Measurements from ENCODE around the gene IL10. TPM values are rescaled to one million over a fixed set of nuclear protein-coding genes. Genes with fewer than 3 reads are reported as not detected.

Gene IL10
- total RNA-seq (1 to 10 TPM in 3 of 4 donors, under 1 TPM in 1; 0.59 to 5.9 (median 1.3) TPM), polyA plus RNA-seq (0.75 TPM)
- long read RNA-seq, donor 1, partial matches to known transcripts, result 0 of 1 reads
- long read RNA-seq, donor 1, other reads (novel, unspliced or antisense), result 0 of 1 reads
- long read RNA-seq, donor 2, result 0 reads
- long read RNA-seq, donor 3, partial matches to known transcripts, result 0 of 9 reads
- long read RNA-seq, donor 3, other reads (novel, unspliced or antisense), result 2 of 9 reads
- long read RNA-seq, donor 4, result 0 reads

DNA sequence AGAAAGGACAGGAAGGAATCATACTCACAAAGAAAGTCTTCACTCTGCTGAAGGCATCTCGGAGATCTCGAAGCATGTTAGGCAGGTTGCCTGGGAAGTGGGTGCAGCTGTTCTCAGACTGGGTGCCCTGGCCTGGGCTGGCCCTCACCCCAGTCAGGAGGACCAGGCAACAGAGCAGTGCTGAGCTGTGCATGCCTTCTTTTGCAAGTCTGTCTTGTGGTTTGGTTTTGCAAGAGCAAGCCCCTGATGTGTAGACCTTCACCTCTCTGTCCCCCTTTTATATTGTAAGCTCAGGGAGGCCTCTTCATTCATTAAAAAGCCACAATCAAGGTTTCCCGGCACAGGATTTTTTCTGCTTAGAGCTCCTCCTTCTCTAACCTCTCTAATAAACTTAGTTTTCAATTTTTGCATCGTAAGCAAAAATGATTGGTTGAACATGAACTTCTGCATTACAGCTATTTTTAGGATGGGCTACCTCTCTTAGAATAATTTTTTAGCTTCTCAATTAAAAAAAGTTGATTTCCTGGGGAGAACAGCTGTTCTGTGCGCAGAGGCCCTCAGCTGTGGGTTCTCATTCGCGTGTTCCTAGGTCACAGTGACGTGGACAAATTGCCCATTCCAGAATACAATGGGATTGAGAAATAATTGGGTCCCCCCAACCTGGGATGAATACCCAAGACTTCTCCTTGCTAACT lies at the start of gene IL10:
Gene IL10, minus strand, starts transcription at position 252 of the 695 bp plus-strand sequence. Its CDS starts 59 bp downstream, at position 193.
- Histone ChIP-seq H3K4me3 (ENCODE audit: low read length) (no peak within 1 kb of the TSS), H3K27me3 (ENCODE audit: control insufficient read depth, insufficient read depth) (no peaks in the 10 kb centered on the region), H3K4me1 (ENCODE audit: control insufficient read depth, insufficient read depth, low read length) (no peaks in the 10 kb centered on the region), H3K9me3 (ENCODE audit: control insufficient read depth, low read length) (no peaks in the 10 kb centered on the region), H3K27ac (ENCODE audit: low read length) (no peak within 1 kb of the TSS)
- 76% methylated on average over 8 of the region's 8 CpGs for WGBS
- DNase-seq (peak in 2 of 3 donors; percentile 29 to 60), ATAC-seq (peak; percentile 49 to 63)
- intact Hi-C loops (cut with DNase I), result no loop called here

DNA sequence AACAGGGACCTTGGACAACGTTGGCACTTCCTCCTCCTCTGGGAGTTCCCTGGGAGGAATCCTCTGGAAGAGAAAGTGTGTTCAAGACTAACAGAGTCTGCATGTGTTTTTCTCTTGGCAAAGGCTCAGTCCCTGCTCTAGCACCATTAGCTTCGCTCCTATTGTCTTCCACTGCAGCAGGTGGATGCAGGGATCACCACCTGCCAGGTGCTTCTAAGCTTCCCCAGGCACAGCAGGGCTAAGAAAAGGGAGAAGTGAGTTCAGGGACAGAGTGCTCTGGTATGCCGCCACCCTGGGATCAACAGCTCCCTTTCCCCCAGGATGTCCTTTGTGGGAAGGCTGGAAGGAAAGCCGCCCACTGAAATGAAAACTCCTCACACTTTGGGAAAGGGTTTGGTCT lies 49.2 kb upstream of the IL10 start:
- H3K27me3 ChIP-seq (ENCODE audit: control insufficient read depth, insufficient read depth), result no peaks in the 10 kb centered on the region
- peaks cover 2% of the 10 kb centered on the region for H3K4me1 ChIP-seq (ENCODE audit: control insufficient read depth, insufficient read depth, low read length)
- no peak overlapping the region for H3K27ac ChIP-seq (ENCODE audit: low read length)
- no peaks in the 10 kb centered on the region for H3K9me3 ChIP-seq (ENCODE audit: control insufficient read depth, low read length)
- DNase-seq (no peak), ATAC-seq (no peak)
- intact Hi-C loops (cut with DNase I), result no loop called here
- no peak overlapping the region for H3K4me3 ChIP-seq (ENCODE audit: low read length)
- 79% methylated on average over 4 of the region's 4 CpGs for WGBS

DNA sequence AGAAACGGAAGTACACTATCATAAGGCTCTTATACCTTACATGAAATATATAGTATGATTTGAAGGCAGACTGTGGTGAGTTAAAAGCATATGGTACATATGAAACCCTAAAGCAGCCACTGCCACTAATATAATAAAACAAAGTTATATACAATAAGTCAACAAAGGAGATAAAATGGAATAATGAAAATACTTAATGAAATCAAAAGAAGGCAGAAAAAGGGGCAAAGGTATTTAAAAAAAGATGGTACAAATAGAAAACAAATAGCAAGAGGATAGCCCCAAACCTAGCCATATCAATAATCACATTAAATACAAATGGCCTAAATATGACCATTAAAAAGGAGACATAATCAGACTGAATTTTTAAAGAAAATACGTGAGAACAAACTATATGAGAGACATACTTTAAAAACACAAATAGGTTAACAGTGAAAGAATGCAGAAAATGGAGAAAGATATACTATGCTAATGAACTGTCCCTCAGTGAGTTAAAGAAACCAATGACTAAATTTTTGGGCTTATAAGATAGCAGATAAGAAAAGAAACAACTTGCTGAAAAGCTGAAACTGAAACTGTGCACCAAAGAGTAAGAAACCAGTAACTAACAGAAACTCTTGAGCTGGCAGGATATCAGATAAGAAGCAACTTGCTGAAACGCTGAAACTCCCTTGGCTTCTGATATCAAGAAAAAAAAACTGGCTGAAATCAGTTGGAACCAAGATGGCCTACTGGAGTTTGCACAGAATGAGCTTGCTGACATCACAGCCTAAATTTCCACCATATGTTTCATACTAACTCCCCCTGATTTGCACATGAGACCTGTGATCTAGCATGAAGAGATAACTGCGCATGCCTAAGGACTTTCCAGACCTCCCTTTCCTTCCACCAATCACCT lies 44.3 kb upstream of the IL10 start:
- Histone ChIP-seq H3K4me1 (ENCODE audit: control insufficient read depth, insufficient read depth, low read length) (peaks cover 2% of the 10 kb centered on the region), H3K27me3 (ENCODE audit: control insufficient read depth, insufficient read depth) (no peaks in the 10 kb centered on the region), H3K27ac (ENCODE audit: low read length) (no peak overlapping the region), H3K9me3 (ENCODE audit: control insufficient read depth, low read length) (peaks cover 4% of the 10 kb centered on the region), H3K4me3 (ENCODE audit: low read length) (no peak overlapping the region)
- WGBS, result 60% methylated on average over 4 of the region's 4 CpGs
- peak in 1 of 2 donors; percentile 45 for ATAC-seq
- no peak for DNase-seq
- intact Hi-C loops (cut with DNase I), result no loop called here

DNA sequence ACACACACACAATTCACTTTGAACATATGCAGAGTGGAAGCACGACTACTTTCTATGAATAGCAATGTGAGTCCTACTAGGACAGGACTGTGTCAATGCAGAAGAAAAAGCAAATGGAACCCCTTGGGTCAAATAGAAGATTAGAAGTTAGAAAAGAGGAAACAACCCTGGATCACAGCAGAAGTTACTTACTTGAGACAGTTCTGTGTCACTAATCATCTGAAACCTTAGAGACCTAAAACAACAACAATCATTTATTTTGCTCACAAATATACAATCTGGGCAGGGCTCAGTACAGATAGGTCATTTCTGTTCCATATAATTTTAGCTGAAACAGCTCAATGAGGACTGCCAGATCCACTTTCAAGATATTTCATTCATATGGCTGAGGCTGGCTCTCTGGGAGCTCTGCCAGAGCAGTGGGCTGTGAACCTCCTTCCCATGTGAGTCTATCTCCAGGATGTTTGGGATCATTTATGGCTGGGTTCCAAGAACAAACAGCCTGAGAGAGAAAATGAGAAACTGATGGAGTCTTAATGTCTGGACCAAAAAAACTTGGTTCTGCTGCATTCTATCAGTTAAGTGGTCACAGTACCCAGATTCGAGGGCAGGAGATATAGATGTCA lies 42.5 kb upstream of the IL10 start:
- DNase-seq (peak in 2 of 3 donors; percentile 67 to 72), ATAC-seq (peak; percentile 47 to 52)
- H3K4me1 ChIP-seq (ENCODE audit: control insufficient read depth, insufficient read depth, low read length), result peaks cover 2% of the 10 kb centered on the region
- no peaks in the 10 kb centered on the region for H3K27me3 ChIP-seq (ENCODE audit: control insufficient read depth, insufficient read depth)
- H3K27ac ChIP-seq (ENCODE audit: low read length), result no peak overlapping the region
- H3K9me3 ChIP-seq (ENCODE audit: control insufficient read depth, low read length), result peaks cover 4% of the 10 kb centered on the region
- WGBS, result 15% methylated on average over 2 of the region's 2 CpGs
- no peak overlapping the region for H3K4me3 ChIP-seq (ENCODE audit: low read length)
- intact Hi-C loops (cut with DNase I), result no loop called here

DNA sequence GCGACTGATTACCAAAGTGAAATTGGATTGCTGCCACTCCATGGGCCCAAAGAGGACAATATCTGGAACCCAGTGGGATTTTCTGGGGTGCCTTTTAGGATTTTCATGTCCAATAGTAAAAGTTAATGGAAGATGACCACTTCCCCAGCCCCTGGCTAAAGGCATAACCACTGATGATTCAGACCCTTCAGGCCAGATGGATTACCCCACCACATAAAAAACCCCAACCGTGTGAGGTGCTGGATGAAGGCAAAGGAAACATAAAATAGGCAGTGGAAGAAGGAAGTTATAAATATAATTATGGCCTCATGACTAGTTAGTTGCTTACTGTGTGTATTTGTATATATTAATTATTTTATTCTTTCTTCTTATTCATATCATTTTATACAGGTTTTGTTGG lies 40.2 kb upstream of the IL10 start:
- DNase-seq (no peak), ATAC-seq (no peak)
- 91% methylated on average over 2 of the region's 2 CpGs for WGBS
- intact Hi-C loops (cut with DNase I), result no loop called here
- Histone ChIP-seq H3K4me1 (ENCODE audit: control insufficient read depth, insufficient read depth, low read length) (peaks cover 2% of the 10 kb centered on the region), H3K27me3 (ENCODE audit: control insufficient read depth, insufficient read depth) (no peaks in the 10 kb centered on the region), H3K9me3 (ENCODE audit: control insufficient read depth, low read length) (peaks cover 4% of the 10 kb centered on the region), H3K4me3 (ENCODE audit: low read length) (no peak overlapping the region), H3K27ac (ENCODE audit: low read length) (no peak overlapping the region)

DNA sequence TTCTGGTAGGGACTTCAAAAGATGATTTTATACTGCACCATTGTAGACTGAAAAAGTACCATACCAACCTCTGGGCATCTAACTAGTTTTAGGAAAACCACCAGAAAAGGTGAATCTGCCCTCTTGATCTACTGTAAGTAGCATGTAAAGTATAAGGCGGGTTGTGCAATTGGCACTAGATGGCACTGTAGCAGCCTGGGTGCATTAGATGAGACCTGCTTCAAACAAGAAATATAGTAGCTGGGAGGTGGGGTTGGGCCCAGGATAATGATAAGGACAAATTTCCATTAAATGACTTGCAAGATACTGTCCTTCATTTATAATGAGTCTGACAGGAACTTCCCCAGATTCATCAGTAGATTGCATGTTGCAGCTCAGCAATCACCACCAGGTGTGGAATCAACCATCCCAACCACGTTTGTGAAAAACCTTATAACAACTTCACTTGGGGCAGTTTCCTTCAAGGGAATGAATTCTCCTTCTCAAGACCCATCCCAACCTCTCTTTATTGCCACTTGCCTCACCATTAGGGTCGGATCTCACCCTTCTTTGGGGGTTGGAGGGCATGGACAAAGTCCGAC lies 37.3 kb upstream of the IL10 start:
- DNase-seq, result no peak
- H3K4me1 ChIP-seq (ENCODE audit: control insufficient read depth, insufficient read depth, low read length), result peaks cover 2% of the 10 kb centered on the region
- no peaks in the 10 kb centered on the region for H3K27me3 ChIP-seq (ENCODE audit: control insufficient read depth, insufficient read depth)
- no peak overlapping the region for H3K4me3 ChIP-seq (ENCODE audit: low read length)
- peaks cover 4% of the 10 kb centered on the region for H3K9me3 ChIP-seq (ENCODE audit: control insufficient read depth, low read length)
- intact Hi-C loops (cut with DNase I), result loop anchor here (5.0 kb wide), 2 partner anchors 172 to 177 kb away; partner anchors contain the start of gene DYRK3 (in 1 of the 4)
- ATAC-seq, result no peak
- H3K27ac ChIP-seq (ENCODE audit: low read length), result no peak overlapping the region
- WGBS, result 76% methylated on average over 4 of the region's 4 CpGs

DNA sequence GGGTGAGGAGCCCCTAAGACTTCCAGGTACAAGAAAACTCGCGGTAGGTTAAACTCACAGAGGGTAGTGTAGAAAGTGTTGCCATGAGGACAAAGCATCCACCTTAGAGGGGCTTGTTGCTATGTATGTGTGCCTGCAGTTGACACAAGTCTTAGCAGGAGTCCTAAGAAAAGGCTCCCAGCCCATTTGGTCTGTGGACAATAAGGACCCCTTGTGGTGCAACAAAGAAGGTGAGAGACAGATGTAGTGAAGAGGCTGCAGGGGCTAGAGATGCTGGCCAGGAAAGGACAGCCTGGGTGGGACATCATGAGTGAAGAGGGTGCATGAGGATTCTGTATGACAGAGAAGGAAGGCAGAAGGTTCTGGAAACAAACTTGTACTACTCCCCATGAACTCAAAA lies 36.3 kb upstream of the IL10 start:
- ATAC-seq (peak; percentile 63 to 71), DNase-seq (no peak)
- no peaks in the 10 kb centered on the region for H3K4me1 ChIP-seq (ENCODE audit: control insufficient read depth, insufficient read depth, low read length)
- H3K27ac ChIP-seq (ENCODE audit: low read length), result no peak overlapping the region
- 51% methylated on average over 2 of the region's 2 CpGs for WGBS
- intact Hi-C loops (cut with DNase I), result loop anchor here (5.0 kb wide), 2 partner anchors 171 to 176 kb away; partner anchors contain the start of gene DYRK3 (in 1 of the 4)
- H3K4me3 ChIP-seq (ENCODE audit: low read length), result no peak overlapping the region
- no peaks in the 10 kb centered on the region for H3K27me3 ChIP-seq (ENCODE audit: control insufficient read depth, insufficient read depth)
- peaks cover 4% of the 10 kb centered on the region for H3K9me3 ChIP-seq (ENCODE audit: control insufficient read depth, low read length)

DNA sequence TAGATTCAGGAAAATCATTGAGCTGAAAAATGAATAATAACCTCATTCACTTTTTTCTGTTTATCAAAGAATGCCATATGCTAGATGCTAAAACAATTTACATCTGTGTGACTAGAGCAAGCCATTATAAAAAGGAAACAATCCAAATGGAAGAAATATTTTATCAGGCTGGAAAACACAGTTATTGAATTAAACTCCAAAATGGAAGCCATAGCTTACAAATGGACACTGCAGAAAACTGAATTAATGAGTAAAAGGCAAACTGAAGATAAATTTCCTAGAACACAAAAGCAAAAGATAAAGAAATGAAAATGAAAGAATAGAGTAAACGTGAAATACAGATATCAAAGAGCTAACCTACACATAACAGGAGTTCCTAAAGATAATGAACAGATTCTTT lies 33.1 kb upstream of the IL10 start:
- WGBS, result 65% methylated on average over 1 of the region's 1 CpG
- ATAC-seq, result no peak
- intact Hi-C loops (cut with DNase I), result loop anchor here (5.0 kb wide), 2 partner anchors 168 to 173 kb away; partner anchors contain the start of gene DYRK3 (in 1 of the 4)

DNA sequence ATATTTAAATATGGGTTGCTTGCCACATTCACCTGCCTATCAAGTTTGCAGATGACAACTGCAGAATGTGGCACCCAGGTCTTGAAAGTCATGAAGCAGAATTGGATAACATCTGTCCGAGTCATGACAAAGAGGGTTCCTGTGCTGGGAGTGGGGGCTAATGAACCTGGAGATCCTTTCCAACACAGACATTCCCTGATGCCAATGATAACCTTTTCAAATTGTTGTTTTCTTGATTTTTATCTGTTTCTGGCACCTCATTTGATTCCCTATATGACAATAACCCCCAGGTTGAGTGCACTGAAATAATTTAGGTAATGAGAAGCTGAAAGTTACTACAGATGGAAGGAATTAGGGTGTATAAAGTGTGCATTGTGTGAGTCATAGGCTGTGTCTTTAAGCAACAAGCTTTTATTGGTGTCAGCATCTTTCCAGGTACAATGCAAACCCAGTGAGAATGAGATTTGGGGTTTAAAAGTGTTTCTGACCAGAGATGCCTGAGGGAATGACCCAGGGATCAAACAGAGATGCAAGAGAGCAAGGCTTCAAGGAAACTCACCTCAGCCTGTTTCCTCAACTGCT lies 32.0 kb upstream of the IL10 start:
- H3K4me1 ChIP-seq (ENCODE audit: control insufficient read depth, insufficient read depth, low read length), result no peaks in the 10 kb centered on the region
- no peaks in the 10 kb centered on the region for H3K9me3 ChIP-seq (ENCODE audit: control insufficient read depth, low read length)
- H3K27ac ChIP-seq (ENCODE audit: low read length), result no peak overlapping the region
- intact Hi-C loops (cut with DNase I), result loop anchor here in 1 of 4 donors (5.0 kb wide), 1 partner anchor 67 kb away; no protein-coding TSS in a partner anchor
- 79% methylated on average over 1 of the region's 1 CpG for WGBS
- no peak for ATAC-seq
- DNase-seq, result no peak
- no peaks in the 10 kb centered on the region for H3K27me3 ChIP-seq (ENCODE audit: control insufficient read depth, insufficient read depth)
- H3K4me3 ChIP-seq (ENCODE audit: low read length), result no peak overlapping the region

More for the DNA sequence above, 33.1 kb upstream of the IL10 start:
- Histone ChIP-seq H3K4me3 (ENCODE audit: low read length) (no peak overlapping the region), H3K9me3 (ENCODE audit: control insufficient read depth, low read length) (no peaks in the 10 kb centered on the region), H3K27me3 (ENCODE audit: control insufficient read depth, insufficient read depth) (no peaks in the 10 kb centered on the region), H3K27ac (ENCODE audit: low read length) (no peak overlapping the region), H3K4me1 (ENCODE audit: control insufficient read depth, insufficient read depth, low read length) (no peaks in the 10 kb centered on the region)
- DNase-seq, result no peak

DNA sequence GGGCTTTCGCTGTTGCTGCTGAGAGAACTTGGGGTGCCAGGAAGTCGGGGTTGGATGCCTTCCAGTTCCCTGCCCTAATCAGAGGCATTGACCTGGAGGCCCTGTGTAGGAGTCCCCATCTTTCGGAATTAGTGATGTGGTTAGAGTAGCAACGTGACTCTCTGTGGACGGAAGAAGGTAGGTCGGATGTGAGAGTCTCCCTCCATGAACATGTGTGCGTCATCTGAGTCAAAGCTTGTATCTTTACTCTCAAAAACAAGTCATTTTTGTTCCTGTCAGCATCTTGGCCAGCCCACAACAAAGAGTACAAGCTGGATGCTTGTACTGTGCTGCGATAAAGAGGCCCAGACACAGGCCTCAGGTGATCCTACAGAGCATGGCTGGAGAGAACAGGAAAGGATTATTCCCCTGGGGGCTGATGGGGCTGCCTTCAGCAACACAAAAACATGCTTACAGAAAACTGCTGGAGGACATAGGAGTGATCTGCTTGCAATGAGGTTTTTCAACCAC lies 31.0 kb upstream of the IL10 start:
- ATAC-seq (peak in 1 of 2 donors; percentile 28), DNase-seq (no peak)
- Histone ChIP-seq H3K4me1 (ENCODE audit: control insufficient read depth, insufficient read depth, low read length) (no peaks in the 10 kb centered on the region), H3K27me3 (ENCODE audit: control insufficient read depth, insufficient read depth) (no peaks in the 10 kb centered on the region), H3K27ac (ENCODE audit: low read length) (no peak overlapping the region), H3K4me3 (ENCODE audit: low read length) (no peak overlapping the region), H3K9me3 (ENCODE audit: control insufficient read depth, low read length) (no peaks in the 10 kb centered on the region)
- WGBS, result 79% methylated on average over 8 of the region's 8 CpGs
- intact Hi-C loops (cut with DNase I), result loop anchor here in 1 of 4 donors (5.0 kb wide), 1 partner anchor 66 kb away; no protein-coding TSS in a partner anchor
